IMR-90 (cell line): ENCODE measurements around the gene ERC2. TPM values are rescaled to one million over a fixed set of nuclear protein-coding genes. Genes with fewer than 3 reads are reported as not detected.

Experiments used
- ATAC-seq: fragments of 200-7000 bp; cut with Tn5 transposase; 2 replicates; pipeline ENCODE4 v1.9.1; 2020; ENCODE audit warnings: low read depth, mild to moderate bottlenecking, moderate library complexity
- BruUV-seq: library from RNA; stranded (reverse); fragments of 400-500 nt; replicated peaks from 2 replicates; lab custom pipeline; 2021; lab: Mats Ljungman, UMichigan
- CTCF ChIA-PET: fragments of 300-600 bp; formaldehyde crosslinking; extraction: SDS; loops from one replicate; lab custom pipeline; 2021; ENCODE audit warnings: antibody characterized with exemption; lab: Yijun Ruan, JAX
- POLR2A ChIA-PET: fragments of 300-600 bp; sonication (Branson Sonifier 250); formaldehyde crosslinking; loops from one replicate; lab custom pipeline; 2022; ENCODE audit warnings: antibody characterized with exemption; ENCODE audit not compliant: unreplicated experiment; lab: Charles Lee
- DNase-seq: peaks from one replicate; pipeline ENCODE4 v3.0.0; 2013
- H2AFZ ChIP-seq: replicated peaks from 2 replicates; pipeline ENCODE3; 2013; ENCODE audit warnings: low read length, mild to moderate bottlenecking; ENCODE audit not compliant: poor library complexity
- H2AK5ac ChIP-seq: 2 replicates; pipeline ENCODE4 v1.6.1; 2013; ENCODE audit warnings: low read depth, low read length, inconsistent platforms
- H2AK9ac ChIP-seq: replicated peaks from 2 replicates; pipeline ENCODE3; 2013; ENCODE audit warnings: mild to moderate bottlenecking, low read depth, low read length, moderate library complexity; ENCODE audit not compliant: poor library complexity
- H2BK120ac ChIP-seq: 2 replicates; pipeline ENCODE4 v1.6.1; 2013; ENCODE audit warnings: low read depth, low read length, inconsistent platforms
- H2BK15ac ChIP-seq: 3 replicates; pipeline ENCODE4 v1.6.1; 2013; ENCODE audit warnings: low read depth, low read length, inconsistent platforms
- H2BK20ac ChIP-seq: 2 replicates; pipeline ENCODE4 v1.6.1; 2013; ENCODE audit warnings: low read depth, mild to moderate bottlenecking, inconsistent platforms, low read length, moderate library complexity
- H2BK5ac ChIP-seq: 2 replicates; pipeline ENCODE4 v1.6.1; 2013; ENCODE audit warnings: mild to moderate bottlenecking, low read depth, low read length, inconsistent platforms; ENCODE audit not compliant: poor library complexity, severe bottlenecking
- H3K14ac ChIP-seq: replicated peaks from 2 replicates; pipeline ENCODE4 v1.6.1; 2013; ENCODE audit warnings: low read depth, low read length, inconsistent platforms
- H3K18ac ChIP-seq: 2 replicates; pipeline ENCODE4 v1.6.1; 2013; ENCODE audit warnings: low read depth, low read length, control low read depth
- H3K23ac ChIP-seq: 2 replicates; pipeline ENCODE4 v1.6.1; 2013; ENCODE audit warnings: low read depth, low read length, inconsistent platforms
- H3K27ac ChIP-seq: 2 replicates; pipeline ENCODE4 v1.5.1; 2013; ENCODE audit warnings: mild to moderate bottlenecking, control low read depth, low read length; ENCODE audit not compliant: insufficient read depth
- H3K27me3 ChIP-seq: 2 replicates; pipeline ENCODE4 v1.6.1; 2013; ENCODE audit warnings: low read length; ENCODE audit not compliant: control insufficient read depth, insufficient read depth
- H3K36me3 ChIP-seq: 2 replicates; pipeline ENCODE4 v1.6.1; 2013; ENCODE audit warnings: low read length, mixed read lengths; ENCODE audit not compliant: control insufficient read depth, insufficient read depth
- H3K4ac ChIP-seq: 2 replicates; pipeline ENCODE4 v1.6.1; 2013; ENCODE audit warnings: low read depth, low read length, inconsistent platforms
- H3K4me1 ChIP-seq: 2 replicates; pipeline ENCODE4 v1.6.1; 2013; ENCODE audit warnings: low read length, mixed read lengths; ENCODE audit not compliant: control insufficient read depth, insufficient read depth
- H3K4me2 ChIP-seq: 2 replicates; pipeline ENCODE4 v1.6.1; 2013; ENCODE audit warnings: low read depth, mild to moderate bottlenecking, control low read depth, low read length, moderate library complexity
- H3K4me3 ChIP-seq: 2 replicates; pipeline ENCODE4 v1.5.1; 2013; ENCODE audit warnings: low read depth, mild to moderate bottlenecking, control low read depth, low read length, moderate library complexity; ENCODE audit not compliant: insufficient read depth
- H3K56ac ChIP-seq: 2 replicates; pipeline ENCODE4 v1.6.1; 2013; ENCODE audit warnings: low read length, inconsistent platforms; ENCODE audit not compliant: insufficient read depth; ENCODE audit errors: extremely low read depth
- H3K79me1 ChIP-seq, 2 experiments: 2 replicates each; pipeline ENCODE4 v1.6.1; 2013; ENCODE audit warnings: low read length in 2 of 2, inconsistent platforms in 1 of 2, low read depth in 1 of 2
- H3K9ac ChIP-seq: 2 replicates; pipeline ENCODE4 v1.6.1; 2013; ENCODE audit warnings: low read depth, low read length, control low read depth
- H3K9me1 ChIP-seq: 2 replicates; pipeline ENCODE4 v1.6.1; 2013; ENCODE audit warnings: low read length, inconsistent platforms; ENCODE audit not compliant: insufficient read depth
- H3K9me3 ChIP-seq: 2 replicates; pipeline ENCODE4 v1.6.1; 2013; ENCODE audit warnings: low read length; ENCODE audit not compliant: control insufficient read depth, insufficient read depth
- H4K20me1 ChIP-seq: 2 replicates; pipeline ENCODE4 v1.6.1; 2013; ENCODE audit warnings: low read length, inconsistent platforms; ENCODE audit not compliant: insufficient read depth
- H4K5ac ChIP-seq: 2 replicates; pipeline ENCODE4 v1.6.1; 2013; ENCODE audit warnings: mild to moderate bottlenecking, low read depth, low read length, control low read depth
- H4K8ac ChIP-seq, 2 experiments: 2 replicates each; pipeline ENCODE4 v1.6.1; 2013; ENCODE audit warnings: low read depth in 2 of 2, low read length in 2 of 2, control low read depth in 1 of 2, inconsistent platforms in 1 of 2
- H4K91ac ChIP-seq: 2 replicates; pipeline ENCODE4 v1.6.1; 2013; ENCODE audit warnings: low read depth, low read length, inconsistent platforms; ENCODE audit not compliant: insufficient read depth
- CEBPB ChIP-seq: IDR thresholded peaks from 2 replicates; pipeline ENCODE4 v1.6.1; 2012; ENCODE audit warnings: low read depth, low read length, improper control_type of control experiment
- CTCF ChIP-seq: conservative IDR thresholded peaks from 2 replicates; pipeline ENCODE4 v1.5.1; 2012; ENCODE audit warnings: mild to moderate bottlenecking, low read depth, low read length, improper control_type of control experiment
- FOS ChIP-seq: fragments of 150-350 bp; IDR thresholded peaks from 2 replicates; pipeline ENCODE4 v1.6.1; 2016; ENCODE audit warnings: low read depth, low read length
- MAFK ChIP-seq: IDR thresholded peaks from 2 replicates; pipeline ENCODE4 v1.6.1; 2012; ENCODE audit warnings: low read depth, low read length, improper control_type of control experiment
- MAZ ChIP-seq: IDR thresholded peaks from 2 replicates; pipeline ENCODE4 v1.6.1; 2012; ENCODE audit warnings: low read depth, mild to moderate bottlenecking, low read length, improper control_type of control experiment, moderate library complexity, borderline replicate concordance
- NFE2L2 ChIP-seq: fragments of 150-350 bp; IDR thresholded peaks from 2 replicates; pipeline ENCODE4 v1.6.1; 2016; ENCODE audit warnings: low read depth, mild to moderate bottlenecking, low read length
- POLR2A ChIP-seq: IDR thresholded peaks from 2 replicates; pipeline ENCODE4 v1.6.1; 2012; ENCODE audit warnings: mild to moderate bottlenecking, low read depth, low read length
- RCOR1 ChIP-seq: IDR thresholded peaks from 2 replicates; pipeline ENCODE4 v1.6.1; 2012; ENCODE audit warnings: mild to moderate bottlenecking, low read length, improper control_type of control experiment; ENCODE audit not compliant: insufficient replicate concordance
- RFX5 ChIP-seq: IDR thresholded peaks from 2 replicates; pipeline ENCODE4 v1.8.0; 2012; ENCODE audit warnings: low read depth, mild to moderate bottlenecking, low read length, moderate library complexity
- SMC3 ChIP-seq: fragments of 150-350 bp; IDR thresholded peaks from 2 replicates; pipeline ENCODE4 v1.6.1; 2016; ENCODE audit warnings: low read depth, mild to moderate bottlenecking, antibody characterized with exemption, low read length, moderate library complexity
- USF2 ChIP-seq: fragments of 150-350 bp; IDR thresholded peaks from 2 replicates; pipeline ENCODE4 v1.6.1; 2017; ENCODE audit warnings: mild to moderate bottlenecking, antibody characterized with exemption, low read length, low read depth
- WGBS, 2 experiments: methylation state at CpG; one replicate each; pipeline versions ENCODE4 v1.1.5 to v1.1.7; 2013; ENCODE audit warnings: missing lambda C conversion rate in 2 of 2; ENCODE audit not compliant: insufficient read length in 1 of 2; ENCODE audit errors: extremely low coverage in 2 of 2; 5-methylcytosine and 5-hydroxymethylcytosine counted together
- dilution Hi-C: fragments of 300-500 bp; cut with HindIII; formaldehyde crosslinking; loops from one replicate; pipeline ENCODE4 v1.14.3; 2018; ENCODE audit warnings: low sequenced_read_pairs; ENCODE audit not compliant: unreplicated experiment
- in situ Hi-C: fragments of 300-500 bp; cut with MboI; formaldehyde crosslinking; loops from 3 replicates; pipeline ENCODE4 v1.14.3; 2019; ENCODE audit warnings: low sequenced_read_pairs, inconsistent platforms, mixed read lengths
- intact Hi-C: fragments of 100-400 bp; cut with micrococcal nuclease; formaldehyde crosslinking; loops from 2 replicates; pipeline ENCODE4 v1.10.0; 2022
- polyA plus RNA-seq, 3 experiments: library from polyadenylated mRNA; depleted of rRNA; stranded (reverse); fragments of >200 nt; gene quantifications; 2 replicates each; pipeline ENCODE4 v1.2.3, GENCODE V29; 2012; ENCODE audit warnings: low replicate concordance in 1 of 3
- total RNA-seq: library from RNA; depleted of rRNA; stranded (reverse); fragments of >200 nt; gene quantifications from 2 replicates; pipeline ENCODE4 v1.2.3, GENCODE V29; 2012

Gene ERC2
- total and polyA plus RNA-seq, 2 of the 4 experiments (the other 2 are of a cell fraction): 0.17 to 0.18 TPM

GRCh38 chr3:56422316-56422715 lies 46.0 kb downstream of the ERC2 start:
- no peak overlapping the region for H3K23ac ChIP-seq
- H4K8ac ChIP-seq: no peak overlapping the region
- ChIA-PET CTCF (no interaction called here), POLR2A (no interaction called here)
- no peaks in the 10 kb centered on the region for H3K4me1 ChIP-seq
- H3K18ac ChIP-seq: no peak overlapping the region
- no peak overlapping the region for H2AK9ac ChIP-seq
- no peaks in the 10 kb centered on the region for H3K27me3 ChIP-seq
- no peak overlapping the region for H3K27ac ChIP-seq
- H2BK15ac ChIP-seq: no peak overlapping the region
- H2AK5ac ChIP-seq: no peak overlapping the region
- no peak overlapping the region for H4K5ac ChIP-seq
- in situ Hi-C loops: no loop called here
- no peaks in the 10 kb centered on the region for H3K9me3 ChIP-seq
- no peak overlapping the region for H4K91ac ChIP-seq
- H3K14ac ChIP-seq: no peak overlapping the region
- H3K36me3 ChIP-seq: no peaks in the 10 kb centered on the region
- H3K79me1 ChIP-seq: no peaks in the 10 kb centered on the region
- DNase-seq: no peak
- TF ChIP-seq NFE2L2: no peak
- no peak for TF ChIP-seq POLR2A
- TF ChIP-seq MAFK: no peak
- no peak for TF ChIP-seq SMC3
- TF ChIP-seq RCOR1: no peak
- no peak for TF ChIP-seq MAZ
- TF ChIP-seq FOS: no peak
- TF ChIP-seq CEBPB: no peak
- no peak for TF ChIP-seq RFX5
- no peak for TF ChIP-seq CTCF
- no peak for TF ChIP-seq USF2
- intact Hi-C loops: no loop called here
- H3K4me2 ChIP-seq: no peak overlapping the region
- H3K4ac ChIP-seq: no peak overlapping the region
- H2BK20ac ChIP-seq: no peak overlapping the region
- H3K4me3 ChIP-seq: no peak overlapping the region
- H4K20me1 ChIP-seq: no peaks in the 10 kb centered on the region
- H3K56ac ChIP-seq: no peak overlapping the region
- dilution Hi-C loops: no loop called here
- no peak overlapping the region for H2AFZ ChIP-seq
- H3K9ac ChIP-seq: no peak overlapping the region
- no peak overlapping the region for H2BK5ac ChIP-seq
- no peaks in the 10 kb centered on the region for H3K9me1 ChIP-seq
- 0% methylated on average over 2 of the region's 2 CpGs; no CpG with 5 or more reads in 1 of the 2 experiments for WGBS, 2 experiments
- no TSS peak for BruUV-seq
- no peak for ATAC-seq
- H2BK120ac ChIP-seq: no peak overlapping the region
